ENCODE measurements around the gene CDK19.

Gene CDK19

DNA sequence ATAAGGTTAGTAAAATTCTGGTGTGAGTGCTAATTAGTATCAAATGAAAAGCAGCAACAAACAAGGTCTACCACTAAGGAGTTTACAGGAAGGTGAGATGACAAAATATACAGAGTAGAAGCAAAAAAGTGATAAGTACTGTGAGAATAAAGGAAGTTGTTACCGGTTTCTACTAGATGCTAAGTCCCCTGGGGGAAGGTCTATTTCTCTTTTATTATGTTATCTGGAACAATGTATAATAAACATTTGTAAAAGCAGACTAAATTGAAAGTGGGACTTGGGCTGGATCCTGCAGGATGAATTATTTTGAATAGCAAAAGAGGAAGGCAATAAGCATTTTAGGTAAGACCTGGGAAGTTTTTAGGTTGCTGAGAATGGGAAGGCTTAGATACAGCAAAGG is 180.2 kb downstream of the CDK19 start:
- Histone ChIP-seq H2BK15ac (ENCODE audit: low read depth, poor library complexity, severe bottlenecking) (no peak overlapping the region), H2BK120ac (ENCODE audit: low read depth, low read length) (no peak overlapping the region), H3K9me3 (ENCODE audit: control insufficient read depth, low read length) (no peaks in the 10 kb centered on the region), H3K14ac (ENCODE audit: low read length in 2 of 2) (no peak overlapping the region), H2AFZ (ENCODE audit: low read depth, low read length) (no peak overlapping the region), H3K27ac (ENCODE audit: low read length, poor library complexity, severe bottlenecking) (no peak overlapping the region), H3K4ac (ENCODE audit: low read depth in 1 of 2, low read length in 2 of 2) (no peak overlapping the region), H3K79me1 (replicated peaks; ENCODE audit: low read length, poor library complexity, severe bottlenecking) (no peaks in the 10 kb centered on the region), H4K8ac (ENCODE audit: low read length) (no peak overlapping the region), H3K4me3 (ENCODE audit: insufficient read depth in 1 of 2, low read depth in 1 of 2, low read length in 2 of 2) (no peak overlapping the region), H3K27me3 (ENCODE audit: control insufficient read depth in 1 of 2, insufficient read depth in 1 of 2, low read length in 2 of 2) (no peaks in the 10 kb centered on the region), H3K18ac (ENCODE audit: low read depth in 1 of 2, low read length in 2 of 2) (no peak overlapping the region), H2BK12ac (ENCODE audit: low read length in 2 of 2) (no peak overlapping the region), H3K23ac (ENCODE audit: low read length in 2 of 2) (no peak overlapping the region), H3K4me1 (ENCODE audit: control insufficient read depth, insufficient read depth, low read depth, low read length) (no peaks in the 10 kb centered on the region), H2BK5ac (ENCODE audit: low read depth, low read length, poor library complexity, severe bottlenecking) (no peak overlapping the region), H2AK5ac (ENCODE audit: low read length, severe bottlenecking) (no peak overlapping the region), H3K36me3 (ENCODE audit: control insufficient read depth in 1 of 2, insufficient read depth in 2 of 2, low read depth in 1 of 2, low read length in 2 of 2) (peaks cover 0 to 3% of the 10 kb centered on the region in 2 experiments), H3K9ac (ENCODE audit: low read length) (no peak overlapping the region), H4K91ac (ENCODE audit: low read length) (no peak overlapping the region), H3K4me2 (ENCODE audit: low read length, poor library complexity, severe bottlenecking) (no peak overlapping the region)
- WGBS: 83% methylated on average over 1 of the region's 1 CpG
- no peak for DNase-seq

DNA sequence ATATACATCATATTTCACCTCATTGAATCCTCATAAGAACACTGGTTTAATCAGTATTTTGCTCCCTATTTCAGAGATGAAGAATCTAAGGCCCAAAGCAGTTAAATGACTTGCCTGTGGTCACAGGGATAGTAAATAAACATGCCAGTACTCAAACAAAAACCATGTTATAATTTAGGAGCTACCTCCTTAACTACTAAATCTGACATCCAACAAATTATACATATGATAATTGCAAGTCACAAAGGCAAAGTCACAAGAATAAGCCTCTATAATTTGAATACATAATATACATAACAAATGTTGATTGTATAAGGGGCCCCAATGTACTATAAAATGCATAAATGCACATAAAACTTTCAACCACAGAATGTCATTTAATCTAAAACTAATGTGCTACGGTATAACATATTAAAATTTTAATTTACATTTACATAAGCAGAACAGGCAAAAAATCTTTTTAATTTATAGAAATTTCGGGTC is 181.5 kb downstream of the CDK19 start:
- WGBS: 86% methylated on average over 1 of the region's 2 CpGs
- no peak overlapping the region for H4K8ac ChIP-seq (ENCODE audit: low read length)

DNA sequence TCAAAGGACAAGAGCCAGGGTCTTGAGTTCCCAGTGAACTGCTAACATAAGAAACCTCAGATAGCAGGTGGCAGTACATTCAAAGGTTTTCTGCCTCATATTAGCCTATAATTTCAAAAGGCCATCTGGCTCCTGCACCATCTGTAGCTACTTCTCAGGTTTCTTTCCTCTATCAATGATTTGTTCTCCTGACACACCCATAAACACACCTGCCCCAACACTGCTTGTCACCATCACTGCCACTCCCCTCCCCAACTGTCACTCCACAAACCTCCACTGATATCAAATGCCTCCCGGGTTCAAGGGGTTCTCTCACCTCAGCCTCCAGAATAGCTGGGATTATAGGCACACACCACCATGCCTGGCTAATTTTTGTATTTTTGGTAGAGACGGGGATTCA is 186.1 kb downstream of the CDK19 start:
- Histone ChIP-seq H2BK15ac (ENCODE audit: low read depth, poor library complexity, severe bottlenecking) (no peak overlapping the region), H3K79me1 (replicated peaks; ENCODE audit: low read length, poor library complexity, severe bottlenecking) (no peaks in the 10 kb centered on the region), H2AFZ (ENCODE audit: low read depth, low read length) (no peak overlapping the region), H3K4ac (ENCODE audit: low read depth in 1 of 2, low read length in 2 of 2) (no peak overlapping the region), H3K23ac (ENCODE audit: low read length in 2 of 2) (no peak overlapping the region), H3K4me2 (ENCODE audit: low read length, poor library complexity, severe bottlenecking) (no peak overlapping the region), H4K91ac (ENCODE audit: low read length) (no peak overlapping the region), H3K27me3 (ENCODE audit: control insufficient read depth in 1 of 2, insufficient read depth in 1 of 2, low read length in 2 of 2) (no peaks in the 10 kb centered on the region), H3K9me3 (ENCODE audit: control insufficient read depth, low read length) (no peaks in the 10 kb centered on the region), H3K4me3 (ENCODE audit: insufficient read depth in 1 of 2, low read depth in 1 of 2, low read length in 2 of 2) (no peak overlapping the region), H2BK12ac (ENCODE audit: low read length in 2 of 2) (no peak overlapping the region), H2BK120ac (ENCODE audit: low read depth, low read length) (no peak overlapping the region), H3K14ac (ENCODE audit: low read length in 2 of 2) (no peak overlapping the region), H3K9ac (ENCODE audit: low read length) (no peak overlapping the region), H2AK5ac (ENCODE audit: low read length, severe bottlenecking) (no peak overlapping the region), H3K4me1 (ENCODE audit: control insufficient read depth, insufficient read depth, low read depth, low read length) (no peaks in the 10 kb centered on the region), H4K8ac (ENCODE audit: low read length) (no peak overlapping the region), H2BK5ac (ENCODE audit: low read depth, low read length, poor library complexity, severe bottlenecking) (no peak overlapping the region), H3K18ac (ENCODE audit: low read depth in 1 of 2, low read length in 2 of 2) (peak overlapping the region in 1 of 2 experiments; percentile 21), H3K27ac (ENCODE audit: low read length, poor library complexity, severe bottlenecking) (no peak overlapping the region), H3K36me3 (ENCODE audit: control insufficient read depth in 1 of 2, insufficient read depth in 2 of 2, low read depth in 1 of 2, low read length in 2 of 2) (peaks cover 0 to 13% of the 10 kb centered on the region in 2 experiments)
- WGBS: 97% methylated on average over 2 of the region's 2 CpGs
- no peak for DNase-seq

More for the DNA sequence above, 181.5 kb downstream of the CDK19 start:
- Histone ChIP-seq H3K36me3 (ENCODE audit: control insufficient read depth in 1 of 2, insufficient read depth in 2 of 2, low read depth in 1 of 2, low read length in 2 of 2) (peaks cover 0 to 3% of the 10 kb centered on the region in 2 experiments), H2BK5ac (ENCODE audit: low read depth, low read length, poor library complexity, severe bottlenecking) (no peak overlapping the region), H3K79me1 (replicated peaks; ENCODE audit: low read length, poor library complexity, severe bottlenecking) (no peaks in the 10 kb centered on the region), H3K18ac (ENCODE audit: low read depth in 1 of 2, low read length in 2 of 2) (no peak overlapping the region), H3K4me2 (ENCODE audit: low read length, poor library complexity, severe bottlenecking) (no peak overlapping the region), H3K4me3 (ENCODE audit: insufficient read depth in 1 of 2, low read depth in 1 of 2, low read length in 2 of 2) (no peak overlapping the region), H3K4me1 (ENCODE audit: control insufficient read depth, insufficient read depth, low read depth, low read length) (no peaks in the 10 kb centered on the region), H2BK12ac (ENCODE audit: low read length in 2 of 2) (no peak overlapping the region), H3K9me3 (ENCODE audit: control insufficient read depth, low read length) (no peaks in the 10 kb centered on the region), H2AFZ (ENCODE audit: low read depth, low read length) (no peak overlapping the region), H4K91ac (ENCODE audit: low read length) (no peak overlapping the region), H2BK120ac (ENCODE audit: low read depth, low read length) (no peak overlapping the region), H3K4ac (ENCODE audit: low read depth in 1 of 2, low read length in 2 of 2) (no peak overlapping the region), H2AK5ac (ENCODE audit: low read length, severe bottlenecking) (no peak overlapping the region), H3K27me3 (ENCODE audit: control insufficient read depth in 1 of 2, insufficient read depth in 1 of 2, low read length in 2 of 2) (no peaks in the 10 kb centered on the region), H3K27ac (ENCODE audit: low read length, poor library complexity, severe bottlenecking) (no peak overlapping the region), H3K14ac (ENCODE audit: low read length in 2 of 2) (no peak overlapping the region), H3K9ac (ENCODE audit: low read length) (no peak overlapping the region), H2BK15ac (ENCODE audit: low read depth, poor library complexity, severe bottlenecking) (no peak overlapping the region), H3K23ac (ENCODE audit: low read length in 2 of 2) (no peak overlapping the region)
- no peak for DNase-seq

DNA sequence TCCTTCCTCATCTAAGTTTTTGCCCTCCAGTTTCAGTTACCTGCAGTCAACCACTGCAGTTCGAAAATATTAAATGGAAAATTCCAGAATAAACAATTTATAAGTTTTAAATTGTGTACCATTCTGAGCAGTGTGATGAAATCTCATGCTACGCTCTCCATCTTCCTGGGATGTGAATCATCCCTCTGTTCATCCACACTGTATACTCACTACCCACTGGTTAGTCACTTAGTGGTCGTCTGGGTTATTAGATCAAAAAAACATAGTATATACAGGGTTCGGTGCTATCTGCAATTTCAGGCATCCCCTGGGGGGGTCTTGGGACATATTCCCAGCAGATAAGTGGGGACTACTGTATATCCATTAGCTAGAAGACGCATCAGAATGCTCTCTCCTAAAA is 186.9 kb downstream of the CDK19 start:
- Histone ChIP-seq H3K27ac (ENCODE audit: low read length, poor library complexity, severe bottlenecking) (no peak overlapping the region), H2BK15ac (ENCODE audit: low read depth, poor library complexity, severe bottlenecking) (no peak overlapping the region), H3K4ac (ENCODE audit: low read depth in 1 of 2, low read length in 2 of 2) (no peak overlapping the region), H3K14ac (ENCODE audit: low read length in 2 of 2) (no peak overlapping the region), H2BK120ac (ENCODE audit: low read depth, low read length) (no peak overlapping the region), H3K9me3 (ENCODE audit: control insufficient read depth, low read length) (no peaks in the 10 kb centered on the region), H3K27me3 (ENCODE audit: control insufficient read depth in 1 of 2, insufficient read depth in 1 of 2, low read length in 2 of 2) (no peaks in the 10 kb centered on the region), H4K8ac (ENCODE audit: low read length) (no peak overlapping the region), H3K36me3 (ENCODE audit: control insufficient read depth in 1 of 2, insufficient read depth in 2 of 2, low read depth in 1 of 2, low read length in 2 of 2) (peaks cover 0 to 14% of the 10 kb centered on the region in 2 experiments), H3K79me1 (replicated peaks; ENCODE audit: low read length, poor library complexity, severe bottlenecking) (no peaks in the 10 kb centered on the region), H2BK5ac (ENCODE audit: low read depth, low read length, poor library complexity, severe bottlenecking) (no peak overlapping the region), H3K18ac (ENCODE audit: low read depth in 1 of 2, low read length in 2 of 2) (no peak overlapping the region), H4K91ac (ENCODE audit: low read length) (no peak overlapping the region), H3K4me1 (ENCODE audit: control insufficient read depth, insufficient read depth, low read depth, low read length) (no peaks in the 10 kb centered on the region), H2AK5ac (ENCODE audit: low read length, severe bottlenecking) (no peak overlapping the region), H2AFZ (ENCODE audit: low read depth, low read length) (no peak overlapping the region), H3K4me3 (ENCODE audit: insufficient read depth in 1 of 2, low read depth in 1 of 2, low read length in 2 of 2) (no peak overlapping the region), H3K4me2 (ENCODE audit: low read length, poor library complexity, severe bottlenecking) (no peak overlapping the region), H3K9ac (ENCODE audit: low read length) (no peak overlapping the region), H3K23ac (ENCODE audit: low read length in 2 of 2) (no peak overlapping the region), H2BK12ac (ENCODE audit: low read length in 2 of 2) (no peak overlapping the region)
- 30% methylated on average over 3 of the region's 5 CpGs for WGBS
- peak; percentile 76 for DNase-seq
